ENCODE results near the gene ECEL1.

The ECEL1 gene

DNA sequence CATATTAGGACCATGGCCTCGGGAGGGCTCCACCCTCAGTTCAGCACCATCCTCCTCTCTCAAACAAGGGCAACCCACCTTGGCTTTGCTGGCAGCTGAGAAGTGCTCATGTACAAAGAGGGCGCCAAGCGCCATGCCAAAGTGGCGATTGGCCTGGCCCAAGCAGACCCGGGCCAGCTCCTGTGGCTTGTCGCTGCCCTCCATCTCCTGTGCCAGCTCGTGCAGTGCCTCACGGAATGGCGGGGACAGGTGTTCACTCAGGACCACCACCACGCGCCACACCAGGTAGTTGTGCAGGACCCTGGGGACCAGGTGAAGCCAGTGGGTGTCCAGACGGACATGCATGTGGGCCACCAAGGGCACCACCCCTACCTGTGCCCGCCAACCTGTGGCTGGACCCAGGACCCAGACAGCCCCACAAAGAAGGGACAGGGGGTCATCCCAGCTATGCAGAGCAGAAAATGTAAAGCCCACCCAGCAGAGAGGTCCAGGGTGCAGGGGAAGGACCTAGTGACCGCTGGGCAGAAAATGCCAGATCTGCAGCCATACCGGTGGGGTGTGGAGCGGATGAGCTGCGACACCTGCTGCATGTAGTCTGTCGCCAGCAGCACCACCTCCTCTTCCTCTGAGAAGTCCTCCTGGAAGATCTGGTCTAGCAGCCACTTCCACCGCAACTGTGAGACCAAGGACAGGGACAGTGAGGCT is 3.6 kb downstream of the ECEL1 start:
- no peak for DNase-seq (ENCODE audit: low read depth)

DNA sequence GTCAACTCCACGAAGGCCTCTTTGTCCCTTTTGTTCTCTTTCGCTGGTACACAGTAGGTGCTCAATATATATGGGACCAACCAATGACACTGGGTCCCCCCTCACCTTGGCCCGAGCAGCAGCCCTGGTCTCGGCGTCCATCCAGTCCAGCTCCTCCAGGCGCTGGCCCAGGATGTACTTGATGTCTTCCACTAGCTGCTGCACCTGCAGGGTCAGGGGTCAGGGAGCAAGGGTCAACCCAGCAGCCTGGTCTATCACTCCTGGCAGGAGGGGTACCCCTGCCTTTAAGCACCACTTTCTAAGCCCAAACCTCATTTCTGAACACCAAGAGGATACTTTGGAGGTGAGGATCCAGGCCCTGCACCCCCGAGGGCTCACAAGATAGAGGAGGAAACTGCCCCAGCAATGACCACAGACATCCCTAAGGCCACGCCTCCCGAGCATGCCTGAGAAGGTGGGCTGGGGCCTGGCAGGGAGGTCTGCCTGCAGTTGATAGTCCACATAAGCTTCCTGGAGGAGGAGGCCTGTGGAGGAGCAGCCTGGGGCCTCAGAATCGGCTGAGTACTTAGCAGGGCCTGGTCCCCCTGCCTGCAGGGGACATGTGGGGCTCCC is 4.2 kb downstream of the ECEL1 start:
- DNase-seq (ENCODE audit: low read depth), result no peak

DNA sequence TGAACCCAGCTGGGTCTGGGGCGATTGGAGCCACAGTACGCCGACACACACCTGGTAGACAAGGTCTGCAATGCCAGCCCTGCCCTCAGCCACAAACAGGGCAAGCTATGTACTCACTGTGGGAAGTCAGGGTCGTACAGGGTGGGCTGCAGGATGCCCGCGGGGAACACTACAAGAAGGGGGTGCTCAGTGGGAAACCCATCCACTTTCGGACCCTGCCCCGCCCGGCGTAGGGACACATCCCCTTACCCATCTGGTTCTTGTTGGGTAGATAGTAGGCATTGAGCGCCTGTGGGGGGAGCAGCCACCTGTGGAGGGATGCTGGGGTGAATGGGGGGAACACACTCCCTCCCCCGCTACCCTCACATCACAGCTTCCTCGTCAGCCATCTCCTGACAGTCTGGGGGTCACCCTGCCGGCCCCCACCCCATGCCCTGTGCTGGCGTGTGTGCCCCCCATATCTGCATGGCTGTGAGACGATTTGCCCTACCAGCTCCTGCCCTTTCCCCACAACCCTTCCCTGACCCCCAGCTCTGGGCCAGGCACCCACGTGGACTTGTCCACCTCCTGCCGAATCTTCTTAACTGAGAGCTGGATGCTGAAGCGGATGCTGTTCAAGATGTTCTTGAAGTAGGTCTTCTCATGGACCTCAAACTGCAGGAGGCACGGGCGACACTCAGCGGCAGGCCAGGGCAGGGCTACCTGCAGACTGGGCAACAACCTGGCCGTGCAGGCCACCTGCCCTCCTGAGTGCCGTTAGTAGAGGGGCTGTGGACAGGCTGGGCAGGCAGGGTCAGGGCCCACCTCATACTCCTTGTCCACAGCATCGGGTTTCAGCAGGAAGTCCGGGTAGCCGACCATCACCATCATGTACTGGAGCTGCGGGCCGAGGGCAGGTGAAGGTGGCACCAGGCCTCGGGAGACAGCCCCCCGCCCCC is 5.1 kb downstream of the ECEL1 start:
- no peak for DNase-seq (ENCODE audit: low read depth)

DNA sequence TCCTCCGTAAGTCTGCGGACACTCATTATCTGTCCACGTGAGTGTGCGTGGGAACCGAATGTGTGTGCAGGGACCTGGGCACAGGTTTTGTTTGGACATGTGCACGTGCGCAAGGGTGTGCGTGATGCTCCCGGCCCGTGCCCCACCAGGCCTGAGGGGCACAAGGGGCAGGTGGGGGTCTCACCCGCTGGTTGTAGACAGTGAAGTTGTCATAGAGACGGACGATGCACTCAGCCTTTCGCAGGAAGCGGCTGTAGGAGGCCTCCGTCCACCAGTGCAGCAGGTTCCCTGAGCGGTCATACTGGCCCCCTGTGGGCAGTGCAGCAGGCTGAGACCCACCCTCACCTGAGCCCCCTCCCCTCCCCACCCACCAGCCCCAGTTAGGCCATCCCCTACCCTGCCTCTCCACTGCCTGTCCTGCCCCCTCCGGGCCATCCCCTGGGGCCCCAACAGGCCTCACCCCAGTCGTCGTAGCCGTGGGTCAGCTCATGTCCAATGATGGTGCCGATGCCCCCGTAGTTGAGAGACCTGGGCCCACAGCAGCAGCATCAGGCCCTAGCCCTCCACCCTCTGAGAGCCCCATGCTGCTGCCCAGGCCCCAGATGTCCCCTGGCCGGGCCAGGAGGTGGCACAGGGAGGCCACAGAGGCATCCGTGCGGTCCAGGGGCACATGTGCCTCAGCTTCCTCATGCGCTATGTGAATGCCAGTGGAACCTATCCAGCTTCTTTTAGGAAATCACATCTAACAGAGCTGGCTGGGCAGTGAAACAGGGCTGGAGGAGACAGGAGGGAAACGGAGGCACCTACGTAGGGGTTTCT is 6.1 kb downstream of the ECEL1 start:
- no peak for DNase-seq (ENCODE audit: low read depth)

DNA sequence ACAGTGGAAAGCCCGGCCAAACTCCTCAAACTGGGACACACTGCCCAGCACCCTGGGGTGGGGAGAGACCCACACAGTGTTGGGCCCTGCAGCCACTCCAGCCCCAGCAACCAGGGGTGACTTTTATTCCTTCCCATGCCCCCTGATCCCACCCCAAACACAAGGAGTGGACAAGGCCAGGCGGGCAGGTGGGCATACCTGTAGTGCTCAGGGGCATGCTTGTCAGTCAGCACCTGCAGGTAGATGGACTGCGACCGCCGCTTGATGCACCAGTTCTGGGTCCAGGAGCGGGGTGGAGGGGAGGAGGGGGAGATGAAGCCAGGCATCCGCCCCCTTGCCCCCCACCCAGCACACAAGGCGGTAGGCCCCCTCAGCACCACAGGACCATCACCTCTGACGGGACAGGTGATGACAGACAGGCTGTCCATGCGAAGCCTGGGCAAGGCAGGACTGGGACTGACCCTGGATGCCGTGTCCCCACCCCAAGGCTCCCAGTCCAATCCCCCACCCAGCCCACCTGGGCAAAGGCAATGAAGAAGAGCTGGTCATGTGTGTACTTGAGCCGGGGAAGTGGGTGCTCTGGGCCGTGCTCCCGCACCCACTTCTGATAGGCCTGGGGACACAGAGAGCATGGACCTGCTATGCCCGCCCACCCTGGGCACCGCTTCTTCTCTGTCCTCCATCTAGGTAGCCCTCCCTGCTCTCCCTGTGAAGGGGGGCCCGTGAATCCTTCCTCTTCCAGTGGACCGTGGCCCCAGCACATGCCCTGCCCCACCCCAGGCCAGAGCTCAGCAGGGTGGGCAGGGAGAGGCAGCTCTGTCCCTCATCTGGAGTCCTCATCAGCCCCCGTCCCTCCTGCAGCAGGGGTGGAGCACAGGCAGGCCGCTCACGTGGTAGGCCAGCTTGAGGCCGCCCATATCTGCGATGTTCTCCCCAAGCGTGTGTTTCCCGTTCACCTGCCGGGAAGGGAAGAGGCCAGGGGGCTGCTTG is 7.1 kb downstream of the ECEL1 start:
- no peak for DNase-seq (ENCODE audit: low read depth)

DNA sequence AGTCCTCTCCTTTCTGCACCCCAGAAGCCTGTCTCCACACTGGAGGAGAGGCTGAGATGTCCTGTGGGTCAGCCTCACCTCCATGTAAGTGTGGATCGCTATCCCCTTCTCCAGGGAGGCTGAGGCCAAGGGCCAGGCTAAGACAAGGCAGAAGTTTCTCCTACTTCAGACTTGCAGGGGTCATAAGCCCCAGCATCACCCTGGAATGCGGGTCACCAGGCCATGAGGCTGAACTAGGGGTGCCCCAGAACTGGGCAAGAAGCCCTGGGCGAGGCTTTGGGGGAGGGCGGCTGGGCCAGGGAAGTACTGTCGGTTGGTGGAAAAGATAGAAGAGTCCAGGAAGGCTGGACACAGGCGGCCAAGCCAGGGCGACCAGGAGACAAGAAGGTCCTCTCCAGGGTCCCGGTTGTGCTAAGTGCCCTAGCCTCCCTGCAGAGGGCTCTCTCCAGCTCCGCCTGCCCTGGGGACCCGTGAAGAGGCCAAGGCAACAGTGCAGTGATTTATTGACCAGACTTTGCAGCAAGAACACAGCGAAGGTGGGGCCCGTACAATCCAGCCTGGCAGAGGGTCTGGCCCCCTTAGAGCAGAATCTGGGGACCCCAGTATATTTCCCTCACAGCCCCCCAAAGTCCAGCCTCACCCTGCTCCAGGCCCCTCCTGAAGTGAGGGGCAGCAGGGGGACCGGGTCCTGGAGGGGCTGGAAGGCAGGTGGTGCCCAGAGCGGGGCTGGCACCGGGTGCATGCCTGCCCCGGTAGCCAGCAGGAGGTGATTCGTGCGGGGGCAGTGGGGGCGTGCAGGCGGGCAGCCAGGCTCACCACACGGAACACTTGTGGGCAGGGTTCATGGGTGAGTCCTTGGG is 8.1 kb downstream of the ECEL1 start:
- no peak for DNase-seq (ENCODE audit: low read depth)

DNA sequence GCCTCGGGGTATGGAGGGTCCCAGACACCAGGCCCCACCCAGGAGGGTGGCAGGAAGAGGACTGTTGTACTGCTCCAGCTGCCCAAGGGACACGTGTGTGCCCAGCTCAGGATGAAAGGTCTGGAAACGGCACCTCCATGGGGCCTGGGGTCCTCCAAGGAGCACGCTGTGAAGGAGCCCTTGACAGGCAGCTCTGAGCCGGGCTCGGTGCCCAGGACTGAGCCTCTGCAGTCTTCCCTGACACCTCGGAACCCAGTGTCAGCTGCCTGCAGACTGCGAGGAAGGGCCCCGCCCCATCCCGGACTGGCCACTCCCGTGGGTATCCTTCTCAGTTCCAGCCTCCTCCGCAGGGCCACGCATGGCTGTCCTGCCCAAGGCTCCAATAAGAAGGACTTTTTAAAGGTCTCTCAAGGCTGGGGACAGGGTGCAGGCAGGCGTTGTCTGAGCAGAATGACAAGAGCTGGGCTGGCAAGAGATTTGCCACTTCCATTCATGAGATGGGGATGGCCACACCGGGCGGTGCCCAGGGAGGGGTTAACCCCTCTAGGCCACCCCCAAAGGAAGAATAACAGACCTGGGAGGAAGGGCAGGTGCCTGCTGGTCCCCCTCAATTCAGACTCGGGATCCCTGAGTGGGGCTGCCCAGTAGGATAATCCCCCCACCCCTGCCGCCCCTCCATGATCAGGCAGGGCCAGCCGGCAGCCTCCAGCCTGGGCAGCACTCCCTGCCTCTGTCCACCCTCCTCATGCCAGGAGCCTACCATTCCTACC is 8.9 kb downstream of the ECEL1 start:
- no peak for DNase-seq (ENCODE audit: low read depth)

DNA sequence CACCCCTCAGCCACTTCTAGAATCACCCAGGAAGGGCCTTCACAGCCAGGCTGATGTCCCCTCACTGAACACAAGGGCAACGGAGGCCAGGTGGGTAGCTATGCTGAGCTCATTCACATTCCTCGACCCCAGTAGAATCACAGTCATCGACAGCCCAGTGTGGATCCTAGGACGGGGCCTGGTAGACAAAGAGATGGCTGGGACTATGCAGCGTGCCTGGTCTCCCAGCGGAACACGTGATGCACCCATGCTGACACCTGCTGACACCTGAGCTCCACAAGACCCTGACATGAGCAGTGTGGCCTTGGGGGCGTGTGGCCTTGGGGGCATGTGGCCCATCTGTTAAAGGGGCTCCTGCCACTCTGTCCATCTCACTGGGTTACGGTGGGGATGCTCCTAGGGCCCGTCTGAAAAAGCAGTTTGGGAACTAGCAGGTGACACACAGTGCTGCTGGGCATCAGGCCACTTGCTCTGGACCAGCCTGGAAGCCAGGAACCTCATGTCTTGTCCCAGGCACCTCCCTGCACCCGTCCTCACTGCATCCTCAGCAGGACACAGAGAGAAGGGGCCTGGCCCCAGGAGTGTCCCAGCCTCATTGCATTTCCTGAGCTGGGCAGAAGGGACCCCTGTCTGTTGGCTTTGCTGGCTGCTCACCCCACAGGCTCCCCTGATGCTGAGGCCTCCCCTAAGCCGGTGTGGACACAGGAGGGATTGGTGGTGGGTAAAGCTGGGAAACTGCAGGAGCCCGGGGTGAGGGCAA is 9.7 kb downstream of the ECEL1 start:
- no peak for DNase-seq (ENCODE audit: low read depth)

DNA sequence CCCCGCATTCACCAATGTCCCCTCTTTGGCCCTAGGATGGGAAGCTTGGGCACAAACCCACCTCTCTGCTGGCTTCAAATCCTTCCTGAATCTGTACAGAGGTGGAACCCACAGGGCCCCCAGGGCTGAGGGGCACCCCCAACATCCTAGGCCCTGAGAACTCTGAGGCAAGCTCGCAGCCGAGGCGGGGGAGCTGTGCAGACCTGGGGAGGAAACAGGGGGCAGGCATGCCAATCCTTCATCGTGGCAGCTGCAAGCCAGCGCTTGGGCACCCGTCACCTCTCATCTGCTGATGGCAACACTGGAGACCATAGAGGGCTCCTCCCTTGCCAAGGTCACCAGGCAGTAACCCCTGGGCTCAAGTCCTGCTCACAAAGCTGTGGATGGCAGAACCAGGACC is 10.8 kb downstream of the ECEL1 start:
- no peak for DNase-seq (ENCODE audit: low read depth)

DNA sequence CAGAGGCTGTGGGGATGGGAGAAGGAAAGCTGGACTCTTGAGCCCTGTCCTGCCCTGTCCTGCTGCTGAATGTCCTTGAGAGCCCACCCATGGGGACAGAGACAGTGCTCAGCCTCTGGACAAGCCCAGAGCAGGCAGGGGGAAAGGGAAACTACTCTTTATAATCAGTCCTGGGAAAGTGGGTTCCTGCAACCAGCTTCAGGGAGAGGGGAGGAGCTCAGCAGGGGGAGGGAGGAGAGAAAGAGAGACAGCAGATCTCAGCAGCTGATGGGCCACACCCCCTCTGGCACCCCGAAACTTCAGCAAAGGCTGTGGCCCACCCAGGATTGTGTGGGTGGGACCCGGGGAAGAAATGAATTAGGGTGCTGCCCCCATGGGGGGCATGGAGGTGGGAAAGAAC is 11.6 kb downstream of the ECEL1 start:
- no peak for DNase-seq (ENCODE audit: low read depth)

DNA sequence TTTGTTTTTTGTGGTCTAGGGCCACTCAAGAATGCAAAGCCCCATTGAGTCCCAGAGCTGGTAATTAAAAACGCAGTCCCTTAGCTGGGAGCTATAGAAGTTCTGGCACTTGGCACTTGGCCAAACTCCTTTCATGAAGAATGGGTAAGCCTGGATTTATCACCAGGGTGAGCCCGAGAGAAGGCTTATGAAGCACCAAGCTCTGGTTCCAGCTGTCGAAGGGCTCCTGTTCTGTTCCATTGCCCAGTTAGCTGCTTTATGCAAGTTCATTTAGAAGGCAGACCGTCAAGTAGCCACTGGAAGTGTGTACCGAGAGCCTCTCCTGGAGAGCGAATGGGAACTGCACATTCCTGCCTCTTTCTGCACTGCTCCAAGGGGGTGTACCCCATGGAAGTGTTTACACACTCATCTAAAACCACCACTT is 14.2 kb downstream of the ECEL1 start:
- DNase-seq (ENCODE audit: low read depth), result no peak

DNA sequence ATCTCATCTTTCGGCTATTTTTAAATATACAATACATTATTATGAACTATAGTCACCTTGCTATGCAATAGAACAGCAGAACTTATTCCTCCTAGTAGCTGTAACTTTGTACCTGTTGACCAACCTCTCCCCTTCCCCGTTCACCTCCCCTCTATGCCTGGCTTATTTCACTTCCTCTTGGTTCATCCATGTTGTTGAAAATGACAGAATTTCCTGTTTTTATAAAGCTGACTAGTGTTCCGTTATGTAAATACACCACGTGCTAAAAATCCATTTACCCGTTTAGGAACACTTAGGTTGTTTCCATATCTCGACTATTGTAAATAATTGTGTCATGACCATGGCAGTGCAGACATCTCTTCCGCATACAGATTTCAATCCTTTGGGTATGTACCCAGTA is 21.4 kb downstream of the ECEL1 start:
- no peak for DNase-seq (ENCODE audit: low read depth)

DNA sequence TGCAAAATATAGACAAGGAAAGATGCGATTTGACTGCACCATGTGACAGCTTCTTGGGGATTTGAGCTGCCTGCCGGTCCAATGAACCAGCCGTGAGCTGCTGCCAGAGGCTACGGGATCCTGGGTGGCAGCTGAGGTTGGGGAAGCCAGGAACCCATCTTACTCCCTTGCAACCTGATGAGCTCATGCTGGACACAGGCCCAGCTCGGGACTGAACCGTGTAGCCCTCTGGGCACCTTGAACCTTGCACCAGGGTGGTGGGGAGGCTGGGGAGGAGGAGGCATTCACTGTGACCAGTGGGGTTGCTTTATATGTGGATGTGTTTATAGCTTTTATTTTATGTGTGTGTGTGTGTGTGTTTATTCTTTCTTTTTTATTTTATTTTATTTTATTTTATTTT is 22.6 kb downstream of the ECEL1 start:
- no peak for DNase-seq (ENCODE audit: low read depth)

DNA sequence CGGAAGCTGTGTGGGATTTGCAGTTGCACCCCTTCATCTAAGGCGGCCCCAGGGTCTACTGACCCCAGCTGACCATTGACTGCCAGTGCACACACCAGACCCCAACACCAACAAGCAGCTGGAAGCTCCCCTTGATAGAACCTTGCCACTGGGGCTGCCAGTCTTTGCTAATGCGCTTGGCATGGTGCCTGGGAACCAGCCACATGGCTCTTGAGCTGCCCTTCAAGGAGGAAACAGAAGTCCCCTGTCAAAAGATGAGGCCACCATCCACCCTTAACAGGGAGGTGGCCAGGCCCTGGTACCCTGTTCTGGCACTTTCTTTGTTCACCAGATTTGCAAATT is 23.1 kb downstream of the ECEL1 start:
- DNase-seq (ENCODE audit: low read depth), result no peak

DNA sequence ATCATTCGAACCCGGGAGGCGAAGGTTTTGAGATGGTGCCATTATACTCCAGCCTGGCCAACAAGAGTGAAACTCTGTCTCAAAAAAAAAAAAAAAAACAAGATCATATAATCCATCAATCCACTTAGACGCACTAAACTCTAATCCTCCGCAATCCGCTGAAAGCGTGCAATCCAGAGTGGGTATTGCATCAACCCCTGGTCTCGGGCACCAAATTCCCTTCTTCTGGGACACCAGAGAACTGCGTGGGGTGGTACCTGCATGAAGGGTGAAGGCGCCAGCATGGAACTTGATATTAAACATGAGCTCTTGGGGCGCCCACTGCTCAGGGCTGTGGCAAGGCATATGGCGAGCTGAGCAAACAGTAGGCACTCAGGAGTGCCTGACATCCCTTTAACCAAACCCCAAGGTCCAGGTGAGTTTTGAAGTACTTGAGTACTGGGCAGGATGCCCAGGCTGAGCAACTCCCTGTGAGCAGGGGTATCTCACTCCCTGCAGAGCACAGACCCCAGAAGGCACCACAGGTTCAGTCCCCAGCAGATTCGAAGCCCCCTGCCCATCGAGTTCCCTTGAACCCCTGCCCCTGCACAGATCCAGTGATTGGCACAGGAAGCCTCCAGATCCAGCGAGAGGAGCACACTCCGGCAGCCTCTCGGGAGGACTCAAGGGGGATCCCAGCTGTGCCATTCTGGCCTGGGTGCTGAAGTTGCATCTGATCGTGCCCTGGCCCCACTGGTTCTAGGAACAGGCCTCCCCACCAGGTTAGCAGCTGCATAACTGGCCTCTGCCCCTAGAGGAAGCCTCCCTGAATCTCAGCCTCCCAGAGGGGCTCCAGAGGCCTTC is 23.7 kb downstream of the ECEL1 start:
- no peak for DNase-seq (ENCODE audit: low read depth)

DNA sequence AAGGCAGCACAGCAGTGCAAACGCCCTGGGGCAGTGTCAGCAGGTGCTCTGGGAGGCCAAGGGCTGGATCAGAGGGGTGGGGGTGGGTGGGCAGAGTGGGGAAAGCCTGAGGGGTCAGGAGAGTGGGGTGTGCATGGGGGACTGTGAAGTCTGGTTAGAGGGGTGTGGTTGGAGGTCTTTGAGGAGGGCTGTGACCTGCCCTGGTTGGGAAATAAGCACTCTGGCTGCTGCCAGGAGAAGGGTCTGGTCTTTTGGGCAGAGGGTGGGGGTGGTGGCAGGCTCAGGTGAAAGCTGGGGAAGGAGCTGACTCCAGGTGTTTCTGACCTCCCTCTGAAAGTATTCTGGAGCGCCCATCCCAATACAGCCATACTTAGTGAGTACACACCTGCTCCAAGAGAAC is 27.5 kb downstream of the ECEL1 start:
- DNase-seq (ENCODE audit: low read depth), result no peak

DNA sequence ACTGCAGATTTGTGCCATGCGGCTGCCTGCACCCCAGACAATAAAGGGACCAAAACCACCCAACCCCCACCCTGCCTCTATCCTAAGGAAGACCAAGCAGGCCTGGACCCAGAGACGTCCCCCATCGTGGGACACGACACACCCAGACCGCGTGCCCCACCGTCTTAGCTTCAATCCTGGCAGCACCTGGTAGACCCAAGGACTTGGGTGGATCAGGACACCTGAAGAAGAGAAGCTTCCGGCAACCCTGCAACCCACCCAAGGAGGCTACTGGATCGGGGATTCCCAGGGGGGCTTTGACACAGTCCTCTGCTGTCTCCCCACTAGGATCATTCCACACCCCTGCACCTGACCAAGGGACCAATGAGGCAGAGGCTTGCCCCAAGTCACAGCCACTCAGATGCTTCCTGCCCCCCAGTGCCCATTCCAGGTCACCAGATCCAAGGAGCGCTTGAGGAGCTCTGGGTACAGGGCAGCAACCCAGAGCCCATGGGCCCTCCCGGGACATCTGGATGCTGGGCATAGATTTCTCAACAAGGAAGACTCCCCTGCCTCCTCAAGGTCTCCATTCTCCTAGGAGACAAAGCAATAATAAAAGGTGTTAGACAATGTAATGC is 28.1 kb downstream of the ECEL1 start:
- DNase-seq (ENCODE audit: low read depth), result no peak
